Small intestine (tissue), 16 donors: Measurements from ENCODE around the gene EIF4G1. TPM values are rescaled to one million over a fixed set of nuclear protein-coding genes. Genes with fewer than 3 reads are reported as not detected.
"Not testable (repeated sequence)": the region's sequence is repeated elsewhere in the genome, so short reads cannot be mapped to it uniquely, and the experiment has no call there.

ENCODE experiments used
- DNase-seq, 2 donors: peaks; one replicate each; pipeline versions ENCODE4 v3.0.0 to v3.0.0-alpha.2; 2013
- FAIRE-seq: peaks from 2 replicates; lab custom pipeline; 2012; peaks lifted over from hg19 to GRCh38; lab: Jason Lieb, UNC
- H3K27ac ChIP-seq, 3 donors: one replicate each; pipeline ENCODE4 v1.5.1; 2013; ENCODE audit warnings: low read length in 2 of 3, mild to moderate bottlenecking in 2 of 3, control low read depth in 1 of 3, inconsistent platforms in 1 of 3, low read depth in 1 of 3, moderate library complexity in 1 of 3
- H3K27me3 ChIP-seq, 3 donors: one replicate each; pipeline ENCODE4 v1.6.1; 2013; ENCODE audit warnings: low read length in 3 of 3, inconsistent platforms in 1 of 3; ENCODE audit not compliant: control insufficient read depth in 3 of 3, insufficient read depth in 3 of 3
- H3K36me3 ChIP-seq, 3 donors: one replicate each; pipeline ENCODE4 v1.6.1; 2013; ENCODE audit warnings: low read length in 3 of 3, inconsistent platforms in 1 of 3, low read depth in 1 of 3, mild to moderate bottlenecking in 1 of 3, moderate library complexity in 1 of 3; ENCODE audit not compliant: control insufficient read depth in 3 of 3, insufficient read depth in 2 of 3
- H3K4me1 ChIP-seq, 3 donors: one replicate each; pipeline ENCODE4 v1.6.1; 2013; ENCODE audit warnings: low read length in 2 of 3, inconsistent platforms in 1 of 3, low read depth in 1 of 3, mild to moderate bottlenecking in 1 of 3, moderate library complexity in 1 of 3; ENCODE audit not compliant: control insufficient read depth in 3 of 3, insufficient read depth in 2 of 3
- H3K4me3 ChIP-seq, 3 donors: one replicate each; pipeline ENCODE4 v1.5.1; 2013; ENCODE audit warnings: low read length in 3 of 3, control low read depth in 1 of 3, inconsistent platforms in 1 of 3, low read depth in 1 of 3, mild to moderate bottlenecking in 1 of 3, moderate library complexity in 1 of 3
- H3K9me3 ChIP-seq, 2 donors: one replicate each; pipeline ENCODE4 v1.6.1; 2013; ENCODE audit warnings: low read depth in 1 of 2, low read length in 1 of 2; ENCODE audit not compliant: control insufficient read depth in 2 of 2, insufficient read depth in 1 of 2
- WGBS, 3 donors: extraction: QIAGEN DNeasy Blood & Tissue Kit; methylation state at CpG; one replicate each; pipeline ENCODE4 v1.1.7; 2013; 5-methylcytosine and 5-hydroxymethylcytosine counted together
- long read RNA-seq, 10 donors: transcript quantifications; one replicate each; lab custom pipeline, GENCODE V29; 2026
- polyA plus RNA-seq, 4 donors: library from polyadenylated mRNA; stranded (reverse) in 3 of 4; unstranded in 1 of 4; fragments of 200-250 nt in 3 of 4; fragments of 120-200 nt in 1 of 4; gene quantifications; one replicate each; pipeline versions ENCODE4 v1.2.1 to v1.2.3, GENCODE V29; 2013
- donor health status: healthy with polysubstance abuse.
- donor health status: control.
- donor health status: control.
- donor health status: Bipolar disorder and iron deficiency.
- donor health status: healthy.

EIF4G1 gene
- polyA plus RNA-seq = 100 to 1,000 TPM; 115 to 220 (median 155) TPM
- long read RNA-seq, donor 1 = 0 reads
- long read RNA-seq, donor 2, partial matches to known transcripts = 11 of 12 reads
- long read RNA-seq, donor 2, other reads (novel, unspliced or antisense) = 0 of 12 reads
- long read RNA-seq, donor 3, partial matches to known transcripts = 89 of 95 reads
- long read RNA-seq, donor 3, other reads (novel, unspliced or antisense) = 0 of 95 reads
- long read RNA-seq, donor 4 = 0 reads
- long read RNA-seq, donor 5, partial matches to known transcripts = 20 of 21 reads
- long read RNA-seq, donor 5, other reads (novel, unspliced or antisense) = 0 of 21 reads
- long read RNA-seq, donor 6, full-length matches to known transcripts = 6 of 57 reads
- long read RNA-seq, donor 6, partial matches to known transcripts = 51 of 57 reads
- long read RNA-seq, donor 6, other reads (novel, unspliced or antisense) = 0 of 57 reads
- long read RNA-seq, donor 7 = 0 reads
- long read RNA-seq, donor 8 = 0 reads
- long read RNA-seq, donor 9, partial matches to known transcripts = 0 of 3 reads
- long read RNA-seq, donor 9, other reads (novel, unspliced or antisense) = 0 of 3 reads
- long read RNA-seq, donor 10, full-length matches to known transcripts = 7 of 59 reads
- long read RNA-seq, donor 10, partial matches to known transcripts = 52 of 59 reads
- long read RNA-seq, donor 10, other reads (novel, unspliced or antisense) = 0 of 59 reads

- no peaks in the 10 kb centered on the region for H3K27me3 ChIP-seq
- peaks cover 4 to 35% (median 6%) of the 10 kb centered on the region in 3 donors for H3K36me3 ChIP-seq
- FAIRE-seq (no peak), DNase-seq (peak; percentile 92 to 96)
- no peaks in the 10 kb centered on the region for H3K9me3 ChIP-seq
- H3K27ac ChIP-seq = peak within 1 kb of the TSS; percentile 91 to 99 (median 96)
- WGBS, 3 donors = 0 to 1% (median 0%) methylated on average over 36 to 40 of the region's 40 CpGs
- peaks cover 0 to 11% (median 2%) of the 10 kb centered on the region in 3 donors for H3K4me1 ChIP-seq
- peak within 1 kb of the TSS; percentile 69 to 92 (median 76) for H3K4me3 ChIP-seq
These were observed at the start of gene EIF4G1 for GRCh38 chr3:184314363-184314699. Gene EIF4G1 (plus strand): TSS chr3:184314606. CDS start chr3:184315797, 1,191 bp downstream.

GRCh38 chr3:184267249-184267648 lies 47.2 kb upstream of the EIF4G1 start:
- H3K36me3 ChIP-seq, DNase-seq, H3K4me3 ChIP-seq, FAIRE-seq, H3K4me1 ChIP-seq, H3K27ac ChIP-seq, H3K9me3 ChIP-seq: not testable (repeated sequence)
- H3K27me3 ChIP-seq = peaks cover 0 to 28% (median 10%) of the 10 kb centered on the region in 3 donors
- 86 to 96% (median 95%) methylated on average over 1 of the region's 1 CpG for WGBS, 3 donors

GRCh38 chr3:184272269-184272668 lies 42.1 kb upstream of the EIF4G1 start:
- WGBS, 3 donors = 36 to 55% (median 41%) methylated on average over 1 of the region's 1 CpG
- Histone ChIP-seq H3K36me3 (no peaks in the 10 kb centered on the region), H3K4me3 (no peak overlapping the region), H3K27ac (no peak overlapping the region), H3K27me3 (peaks cover 0 to 47% (median 6%) of the 10 kb centered on the region in 3 donors), H3K4me1 (no peaks in the 10 kb centered on the region), H3K9me3 (peaks cover 0 to 6% of the 10 kb centered on the region in 2 donors)
- DNase-seq (no peak), FAIRE-seq (no peak)

- 63 to 69% (median 68%) methylated on average over 12 of the region's 12 CpGs for WGBS, 3 donors
- H3K36me3 ChIP-seq = no peaks in the 10 kb centered on the region
- H3K4me3 ChIP-seq = no peak overlapping the region
- no peak for DNase-seq
- no peaks in the 10 kb centered on the region for H3K4me1 ChIP-seq
- FAIRE-seq = no peak
- H3K27ac ChIP-seq = no peak overlapping the region
- H3K27me3 ChIP-seq = peaks cover 0 to 58% (median 6%) of the 10 kb centered on the region in 3 donors
- H3K9me3 ChIP-seq = no peaks in the 10 kb centered on the region
These were observed 39.1 kb upstream of the EIF4G1 start for GRCh38 chr3:184275381-184275701.

- no peaks in the 10 kb centered on the region for H3K36me3 ChIP-seq
- peaks cover 0 to 56% (median 6%) of the 10 kb centered on the region in 3 donors for H3K27me3 ChIP-seq
- DNase-seq = no peak
- no peak within 1 kb of the TSS for H3K27ac ChIP-seq
- H3K9me3 ChIP-seq = no peaks in the 10 kb centered on the region
- FAIRE-seq = no peak
- H3K4me1 ChIP-seq = no peaks in the 10 kb centered on the region
- WGBS, 3 donors = 13 to 23% (median 21%) methylated on average over 30 to 60 of the region's 65 CpGs
- H3K4me3 ChIP-seq = no peak within 1 kb of the TSS
These were observed 38.2 kb upstream of the EIF4G1 start, which contains the start of gene ECE2 for GRCh38 chr3:184275961-184276910. Gene ECE2 (plus strand): TSS chr3:184276022. CDS start chr3:184276154, 132 bp downstream.

- no peaks in the 10 kb centered on the region for H3K36me3 ChIP-seq
- no peak overlapping the region for H3K27ac ChIP-seq
- no peak for FAIRE-seq
- no peak overlapping the region for H3K4me3 ChIP-seq
- 86 to 93% (median 92%) methylated on average over 6 of the region's 6 CpGs for WGBS, 3 donors
- no peaks in the 10 kb centered on the region for H3K9me3 ChIP-seq
- H3K27me3 ChIP-seq = peaks cover 0 to 56% (median 6%) of the 10 kb centered on the region in 3 donors
- H3K4me1 ChIP-seq = no peaks in the 10 kb centered on the region
- no peak for DNase-seq
These were observed 37.0 kb upstream of the EIF4G1 start for GRCh38 chr3:184277366-184277765.

GRCh38 chr3:184282941-184283340 lies 31.5 kb upstream of the EIF4G1 start:
- no peak overlapping the region for H3K4me3 ChIP-seq
- H3K4me1 ChIP-seq = no peaks in the 10 kb centered on the region
- no peak overlapping the region for H3K27ac ChIP-seq
- H3K36me3 ChIP-seq = no peaks in the 10 kb centered on the region
- 82 to 87% (median 86%) methylated on average over 4 of the region's 4 CpGs for WGBS, 3 donors
- FAIRE-seq = no peak
- H3K9me3 ChIP-seq = no peaks in the 10 kb centered on the region
- DNase-seq = no peak
- peaks cover 0 to 14% (median 0%) of the 10 kb centered on the region in 3 donors for H3K27me3 ChIP-seq

- no peak overlapping the region for H3K27ac ChIP-seq
- H3K9me3 ChIP-seq = no peaks in the 10 kb centered on the region
- DNase-seq (no peak), FAIRE-seq (no peak)
- no peaks in the 10 kb centered on the region for H3K36me3 ChIP-seq
- H3K4me1 ChIP-seq = no peaks in the 10 kb centered on the region
- WGBS, 3 donors = 82 to 92% (median 89%) methylated on average over 8 of the region's 8 CpGs
- H3K27me3 ChIP-seq = peaks cover 0 to 9% (median 0%) of the 10 kb centered on the region in 3 donors
- H3K4me3 ChIP-seq = no peak overlapping the region
These were observed 30.7 kb upstream of the EIF4G1 start for GRCh38 chr3:184283681-184284080.
